HEK293 (cell line): ENCODE measurements around the gene PHKG1.
"Not testable (repeated sequence)": the region's sequence is repeated elsewhere in the genome, so short reads cannot be mapped to it uniquely, and the experiment has no call there.

Experiments
- CTCF ChIA-PET: fragments of 350-600 bp; formaldehyde crosslinking; extraction: SDS; loops from one replicate; lab custom pipeline; 2021; ENCODE audit warnings: antibody characterized with exemption; lab: Yijun Ruan, JAX
- POLR2A ChIA-PET: fragments of 300-600 bp; formaldehyde crosslinking; extraction: SDS; loops from one replicate; lab custom pipeline; 2020; ENCODE audit warnings: antibody characterized with exemption, inconsistent platforms; lab: Yijun Ruan, JAX
- H3K27ac ChIP-seq: fragments of 200-500 bp; sonication (Bioruptor generic); 2 replicates; pipeline ENCODE4 v1.5.1; 2014; ENCODE audit warnings: low read depth, low read length, control low read depth, inconsistent platforms; ENCODE audit errors: extremely low read depth
- H3K36me3 ChIP-seq, 2 experiments: fragments of 200-500 bp in 1 of 2; sonication (Bioruptor generic) in 1 of 2; 1 replicate in 1 of 2; 2 replicates in 1 of 2; pipeline ENCODE4 v1.5.1; 2014 to 2017; ENCODE audit warnings: inconsistent platforms in 2 of 2, low read length in 2 of 2; ENCODE audit not compliant: control insufficient read depth in 2 of 2, insufficient read depth in 1 of 2
- H3K4me1 ChIP-seq: fragments of 200-500 bp; sonication (Bioruptor generic); 2 replicates; pipeline ENCODE4 v1.5.1; 2014; ENCODE audit warnings: mild to moderate bottlenecking, low read length, inconsistent platforms; ENCODE audit not compliant: control insufficient read depth, insufficient read depth
- H3K4me3 ChIP-seq: 2 replicates; pipeline ENCODE4 v1.5.1; 2011; ENCODE audit warnings: low read depth, mild to moderate bottlenecking, control low read depth, low read length, moderate library complexity
- H3K9me3 ChIP-seq: fragments of 200-500 bp; sonication (Bioruptor generic); 2 replicates; pipeline ENCODE4 v1.5.1; 2014; ENCODE audit warnings: low read depth, low read length, inconsistent platforms; ENCODE audit not compliant: control insufficient read depth, insufficient read depth
- GFI1B ChIP-seq: fragments of 450-650 bp; formaldehyde crosslinking; IDR thresholded peaks from 2 replicates; pipeline ENCODE4 v1.5.1; 2016; ENCODE audit warnings: missing biosample characterization, missing genetic modification characterization
- KLF7 ChIP-seq: fragments of 450-650 bp; formaldehyde crosslinking; IDR thresholded peaks from 2 replicates; pipeline ENCODE4 v1.5.1; 2016; ENCODE audit warnings: missing biosample characterization, missing genetic modification characterization, borderline replicate concordance
- TRIM28 ChIP-seq: IDR thresholded peaks from 2 replicates; pipeline ENCODE4 v1.6.1; 2011; ENCODE audit warnings: low read length, control low read depth, borderline replicate concordance
- ZBTB7A ChIP-seq: fragments of 450-650 bp; formaldehyde crosslinking; IDR thresholded peaks from 2 replicates; pipeline ENCODE4 v1.5.1; 2016; ENCODE audit warnings: low read depth, missing biosample characterization, missing genetic modification characterization
- ZEB2 ChIP-seq: fragments of 450-650 bp; formaldehyde crosslinking; IDR thresholded peaks from 2 replicates; pipeline ENCODE4 v1.5.1; 2016; ENCODE audit warnings: missing biosample characterization, missing genetic modification characterization
- ZNF426 ChIP-seq: fragments of 450-650 bp; formaldehyde crosslinking; IDR thresholded peaks from 2 replicates; pipeline ENCODE4 v1.5.1; 2017; ENCODE audit warnings: missing biosample characterization, missing genetic modification characterization, mild to moderate bottlenecking, inconsistent platforms, moderate library complexity
- ZNF664 ChIP-seq: fragments of 450-650 bp; formaldehyde crosslinking; IDR thresholded peaks from 2 replicates; pipeline ENCODE4 v1.5.1; 2016; ENCODE audit warnings: missing biosample characterization, missing genetic modification characterization
- ZNF670 ChIP-seq: fragments of 450-650 bp; formaldehyde crosslinking; IDR thresholded peaks from 2 replicates; pipeline ENCODE4 v1.5.1; 2016; ENCODE audit warnings: missing biosample characterization, missing genetic modification characterization, low read depth
- ZXDB ChIP-seq: fragments of 450-650 bp; formaldehyde crosslinking; IDR thresholded peaks from 2 replicates; pipeline ENCODE4 v1.5.1; 2016; ENCODE audit warnings: missing biosample characterization, missing genetic modification characterization
- TF ChIP-seq, protein P1 (sequence below): fragments of 450-650 bp; formaldehyde crosslinking; IDR thresholded peaks from 2 replicates; pipeline ENCODE4 v1.5.1; 2016; ENCODE audit warnings: missing biosample characterization, missing genetic modification characterization
- TF ChIP-seq, protein P2 (sequence below): fragments of 450-650 bp; formaldehyde crosslinking; IDR thresholded peaks from 2 replicates; pipeline ENCODE4 v1.5.1; 2016; ENCODE audit warnings: missing biosample characterization, missing genetic modification characterization
- TF ChIP-seq, protein P3 (sequence below): fragments of 450-650 bp; formaldehyde crosslinking; IDR thresholded peaks from 2 replicates; pipeline ENCODE4 v1.5.1; 2016; ENCODE audit warnings: missing biosample characterization, missing genetic modification characterization
- TF ChIP-seq, protein P4 (sequence below): fragments of 450-650 bp; formaldehyde crosslinking; IDR thresholded peaks from 2 replicates; pipeline ENCODE4 v1.5.1; 2017; ENCODE audit warnings: missing biosample characterization, missing genetic modification characterization
- TF ChIP-seq, protein P5 (sequence below): fragments of 450-650 bp; formaldehyde crosslinking; IDR thresholded peaks from 2 replicates; pipeline ENCODE4 v1.5.1; 2017; ENCODE audit warnings: missing biosample characterization, missing genetic modification characterization
- TF ChIP-seq, protein P6 (sequence below): fragments of 450-650 bp; formaldehyde crosslinking; IDR thresholded peaks from 2 replicates; pipeline ENCODE4 v1.5.1; 2017; ENCODE audit warnings: missing biosample characterization, missing genetic modification characterization
- TF ChIP-seq, protein P7 (sequence below): fragments of 450-650 bp; IDR thresholded peaks from 2 replicates; pipeline ENCODE4 v1.5.1; 2018; ENCODE audit warnings: missing biosample characterization, mild to moderate bottlenecking, missing genetic modification characterization

PHKG1 gene

DNA sequence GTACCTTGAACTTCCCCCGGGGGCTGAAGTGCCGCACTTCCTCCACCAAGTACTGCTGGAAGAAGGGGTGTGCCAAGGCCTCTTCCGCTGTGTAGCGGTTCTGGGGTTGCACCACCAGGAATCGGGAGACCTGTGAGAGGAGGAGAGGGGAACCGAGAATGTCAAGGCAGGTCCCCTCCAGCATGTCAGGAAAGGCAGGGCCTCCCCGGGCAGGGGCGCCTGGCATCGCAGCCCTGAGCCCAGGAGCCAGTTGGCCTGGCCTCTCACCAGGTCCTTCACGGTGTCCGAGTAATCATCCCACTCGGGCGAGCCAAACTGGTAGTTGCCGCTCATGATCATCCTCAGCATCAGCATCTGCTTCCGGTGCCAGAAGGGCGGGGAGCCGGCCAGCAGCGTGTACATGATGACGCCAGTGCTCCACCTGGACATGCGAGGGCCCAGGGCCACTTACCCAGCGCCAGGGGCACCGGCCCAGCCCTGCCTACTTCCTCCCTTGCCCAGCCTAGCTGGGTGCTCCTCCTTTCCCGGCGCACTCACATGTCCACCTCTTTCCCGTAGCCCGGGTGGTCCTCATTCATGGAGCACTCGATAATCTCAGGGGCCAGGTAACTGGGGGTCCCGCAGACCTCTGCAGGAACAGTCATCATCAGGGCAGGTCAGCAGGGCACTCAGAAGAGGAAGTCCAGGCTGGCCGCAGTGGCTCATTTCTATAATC lies 11.0 kb downstream of the PHKG1 start:
- Histone ChIP-seq H3K27ac (no peak overlapping the region), H3K4me3 (no peak overlapping the region), H3K4me1 (no peaks in the 10 kb centered on the region), H3K36me3 (peaks cover 5 to 25% of the 10 kb centered on the region in 2 experiments; a peak in 2 of 3 replicates), H3K9me3 (no peaks in the 10 kb centered on the region)
- ChIA-PET POLR2A (no interaction called here), CTCF (no interaction called here)
- TF ChIP-seq ZNF670 (tag by site-specific recombination) = no peak
- TF ChIP-seq ZBTB7A (tag by site-specific recombination) = no peak
- TF ChIP-seq GFI1B = no peak
- TF ChIP-seq, protein P1, sequence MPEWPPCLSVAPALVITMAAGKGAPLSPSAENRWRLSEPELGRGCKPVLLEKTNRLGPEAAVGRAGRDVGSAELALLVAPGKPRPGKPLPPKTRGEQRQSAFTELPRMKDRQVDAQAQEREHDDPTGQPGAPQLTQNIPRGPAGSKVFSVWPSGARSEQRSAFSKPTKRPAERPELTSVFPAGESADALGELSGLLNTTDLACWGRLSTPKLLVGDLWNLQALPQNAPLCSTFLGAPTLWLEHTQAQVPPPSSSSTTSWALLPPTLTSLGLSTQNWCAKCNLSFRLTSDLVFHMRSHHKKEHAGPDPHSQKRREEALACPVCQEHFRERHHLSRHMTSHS (tag by site-specific recombination) = no peak
- no peak for TF ChIP-seq ZNF426 (tag by site-specific recombination)
- no peak for TF ChIP-seq KLF7 (tag by site-specific recombination)
- TF ChIP-seq, protein P2, sequence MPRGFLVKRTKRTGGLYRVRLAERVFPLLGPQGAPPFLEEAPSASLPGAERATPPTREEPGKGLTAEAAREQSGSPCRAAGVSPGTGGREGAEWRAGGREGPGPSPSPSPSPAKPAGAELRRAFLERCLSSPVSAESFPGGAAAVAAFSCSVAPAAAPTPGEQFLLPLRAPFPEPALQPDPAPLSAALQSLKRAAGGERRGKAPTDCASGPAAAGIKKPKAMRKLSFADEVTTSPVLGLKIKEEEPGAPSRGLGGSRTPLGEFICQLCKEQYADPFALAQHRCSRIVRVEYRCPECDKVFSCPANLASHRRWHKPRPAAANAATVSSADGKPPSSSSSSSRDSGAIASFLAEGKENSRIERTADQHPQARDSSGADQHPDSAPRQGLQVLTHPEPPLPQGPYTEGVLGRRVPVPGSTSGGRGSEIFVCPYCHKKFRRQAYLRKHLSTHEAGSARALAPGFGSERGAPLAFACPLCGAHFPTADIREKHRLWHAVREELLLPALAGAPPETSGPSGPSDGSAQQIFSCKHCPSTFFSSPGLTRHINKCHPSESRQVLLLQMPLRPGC (tag by site-specific recombination) = no peak
- no peak for TF ChIP-seq ZEB2 (tag by site-specific recombination)
- TF ChIP-seq, protein P3, sequence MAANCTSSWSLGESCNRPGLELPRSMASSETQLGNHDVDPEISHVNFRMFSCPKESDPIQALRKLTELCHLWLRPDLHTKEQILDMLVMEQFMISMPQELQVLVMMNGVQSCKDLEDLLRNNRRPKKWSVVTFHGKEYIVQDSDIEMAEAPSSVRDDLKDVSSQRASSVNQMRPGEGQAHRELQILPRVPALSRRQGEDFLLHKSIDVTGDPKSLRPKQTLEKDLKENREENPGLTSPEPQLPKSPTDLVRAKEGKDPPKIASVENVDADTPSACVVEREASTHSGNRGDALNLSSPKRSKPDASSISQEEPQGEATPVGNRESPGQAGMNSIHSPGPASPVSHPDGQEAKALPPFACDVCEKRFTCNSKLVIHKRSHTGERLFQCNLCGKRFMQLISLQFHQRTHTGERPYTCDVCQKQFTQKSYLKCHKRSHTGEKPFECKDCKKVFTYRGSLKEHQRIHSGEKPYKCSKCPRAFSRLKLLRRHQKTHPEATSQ (tag by site-specific recombination) = no peak
- TF ChIP-seq, protein P4, sequence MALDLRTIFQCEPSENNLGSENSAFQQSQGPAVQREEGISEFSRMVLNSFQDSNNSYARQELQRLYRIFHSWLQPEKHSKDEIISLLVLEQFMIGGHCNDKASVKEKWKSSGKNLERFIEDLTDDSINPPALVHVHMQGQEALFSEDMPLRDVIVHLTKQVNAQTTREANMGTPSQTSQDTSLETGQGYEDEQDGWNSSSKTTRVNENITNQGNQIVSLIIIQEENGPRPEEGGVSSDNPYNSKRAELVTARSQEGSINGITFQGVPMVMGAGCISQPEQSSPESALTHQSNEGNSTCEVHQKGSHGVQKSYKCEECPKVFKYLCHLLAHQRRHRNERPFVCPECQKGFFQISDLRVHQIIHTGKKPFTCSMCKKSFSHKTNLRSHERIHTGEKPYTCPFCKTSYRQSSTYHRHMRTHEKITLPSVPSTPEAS (tag by site-specific recombination) = no peak

DNA sequence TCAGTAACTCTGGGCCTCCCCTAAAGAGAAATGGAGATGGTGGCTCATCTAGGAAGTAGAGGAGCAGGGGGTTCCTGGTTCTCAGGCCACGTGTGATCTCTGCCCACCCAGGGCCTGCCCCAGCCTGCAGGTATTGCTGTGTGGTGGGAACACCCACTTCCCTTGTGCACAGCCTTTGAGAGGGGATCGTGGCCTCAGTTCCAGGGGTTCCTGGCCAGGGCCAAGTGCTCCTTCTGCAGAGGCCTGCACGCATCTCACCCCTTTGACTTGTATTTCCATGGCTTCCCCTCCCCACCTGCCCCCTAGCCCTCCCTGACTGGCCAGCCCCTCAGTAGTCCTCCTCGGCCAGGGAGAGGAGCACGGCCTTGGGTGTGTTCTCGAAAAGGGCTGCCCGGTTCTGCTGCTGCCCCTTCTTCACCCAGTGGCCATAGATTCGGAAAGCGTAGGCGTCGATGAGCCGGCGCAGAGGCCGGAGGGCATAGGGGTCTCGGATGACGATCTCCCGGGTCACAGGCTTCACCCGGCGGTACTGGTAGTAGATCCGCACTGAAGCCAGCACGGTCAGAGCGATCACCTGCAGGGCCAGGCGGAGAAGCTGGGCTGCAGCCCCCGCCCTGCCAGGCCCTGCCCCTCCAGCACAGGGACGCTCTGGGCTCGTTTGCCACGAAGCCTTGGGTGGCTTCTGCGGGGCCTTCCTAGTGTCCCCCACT lies 11.9 kb downstream of the PHKG1 start:
- H3K4me1 ChIP-seq, CTCF ChIA-PET, H3K27ac ChIP-seq, POLR2A ChIA-PET, H3K9me3 ChIP-seq, H3K4me3 ChIP-seq: not testable (repeated sequence)
- peaks cover 9 to 30% of the 10 kb centered on the region in 2 experiments; a peak in 2 of 3 replicates for H3K36me3 ChIP-seq

DNA sequence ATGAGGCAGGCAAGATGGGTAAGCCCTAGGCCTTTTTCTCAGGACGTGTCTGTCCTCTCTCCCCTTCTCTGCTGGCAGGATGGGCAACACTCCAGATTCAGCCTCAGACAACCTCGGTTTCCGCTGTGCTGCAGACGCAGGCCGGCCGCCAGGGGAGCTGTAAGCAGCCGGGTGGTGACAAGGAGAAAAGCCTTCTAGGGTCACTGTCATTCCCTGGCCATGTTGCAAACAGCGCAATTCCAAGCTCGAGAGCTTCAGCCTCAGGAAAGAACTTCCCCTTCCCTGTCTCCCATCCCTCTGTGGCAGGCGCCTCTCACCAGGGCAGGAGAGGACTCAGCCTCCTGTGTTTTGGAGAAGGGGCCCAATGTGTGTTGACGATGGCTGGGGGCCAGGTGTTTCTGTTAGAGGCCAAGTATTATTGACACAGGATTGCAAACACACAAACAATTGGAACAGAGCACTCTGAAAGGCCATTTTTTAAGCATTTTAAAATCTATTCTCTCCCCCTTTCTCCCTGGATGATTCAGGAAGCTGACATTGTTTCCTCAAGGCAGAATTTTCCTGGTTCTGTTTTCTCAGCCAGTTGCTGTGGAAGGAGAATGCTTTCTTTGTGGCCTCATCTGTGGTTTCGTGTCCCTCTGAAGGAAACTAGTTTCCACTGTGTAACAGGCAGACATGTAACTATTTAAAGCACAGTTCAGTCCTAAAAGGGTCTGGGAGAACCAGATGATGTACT lies 13.1 kb downstream of the PHKG1 start:
- POLR2A ChIA-PET = no interaction called here
- CTCF ChIA-PET = interaction anchor here (1.0 kb wide), 1 partner anchor 248 kb away, joined by 3 read pairs; no protein-coding TSS in a partner anchor
- Histone ChIP-seq H3K9me3 (no peaks in the 10 kb centered on the region), H3K36me3 (peaks cover 17 to 30% of the 10 kb centered on the region in 2 experiments; a peak in 2 of 3 replicates), H3K4me1 (no peaks in the 10 kb centered on the region), H3K27ac (no peak overlapping the region), H3K4me3 (no peak overlapping the region)
- TF ChIP-seq ZNF664 (no peak), ZEB2 (tag by site-specific recombination) (no peak), ZXDB (tag by site-specific recombination) (no peak), TRIM28 (no peak)
- TF ChIP-seq, protein P5, sequence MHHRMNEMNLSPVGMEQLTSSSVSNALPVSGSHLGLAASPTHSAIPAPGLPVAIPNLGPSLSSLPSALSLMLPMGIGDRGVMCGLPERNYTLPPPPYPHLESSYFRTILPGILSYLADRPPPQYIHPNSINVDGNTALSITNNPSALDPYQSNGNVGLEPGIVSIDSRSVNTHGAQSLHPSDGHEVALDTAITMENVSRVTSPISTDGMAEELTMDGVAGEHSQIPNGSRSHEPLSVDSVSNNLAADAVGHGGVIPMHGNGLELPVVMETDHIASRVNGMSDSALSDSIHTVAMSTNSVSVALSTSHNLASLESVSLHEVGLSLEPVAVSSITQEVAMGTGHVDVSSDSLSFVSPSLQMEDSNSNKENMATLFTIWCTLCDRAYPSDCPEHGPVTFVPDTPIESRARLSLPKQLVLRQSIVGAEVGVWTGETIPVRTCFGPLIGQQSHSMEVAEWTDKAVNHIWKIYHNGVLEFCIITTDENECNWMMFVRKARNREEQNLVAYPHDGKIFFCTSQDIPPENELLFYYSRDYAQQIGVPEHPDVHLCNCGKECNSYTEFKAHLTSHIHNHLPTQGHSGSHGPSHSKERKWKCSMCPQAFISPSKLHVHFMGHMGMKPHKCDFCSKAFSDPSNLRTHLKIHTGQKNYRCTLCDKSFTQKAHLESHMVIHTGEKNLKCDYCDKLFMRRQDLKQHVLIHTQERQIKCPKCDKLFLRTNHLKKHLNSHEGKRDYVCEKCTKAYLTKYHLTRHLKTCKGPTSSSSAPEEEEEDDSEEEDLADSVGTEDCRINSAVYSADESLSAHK (tag by site-specific recombination) = no peak
- TF ChIP-seq, protein P6, sequence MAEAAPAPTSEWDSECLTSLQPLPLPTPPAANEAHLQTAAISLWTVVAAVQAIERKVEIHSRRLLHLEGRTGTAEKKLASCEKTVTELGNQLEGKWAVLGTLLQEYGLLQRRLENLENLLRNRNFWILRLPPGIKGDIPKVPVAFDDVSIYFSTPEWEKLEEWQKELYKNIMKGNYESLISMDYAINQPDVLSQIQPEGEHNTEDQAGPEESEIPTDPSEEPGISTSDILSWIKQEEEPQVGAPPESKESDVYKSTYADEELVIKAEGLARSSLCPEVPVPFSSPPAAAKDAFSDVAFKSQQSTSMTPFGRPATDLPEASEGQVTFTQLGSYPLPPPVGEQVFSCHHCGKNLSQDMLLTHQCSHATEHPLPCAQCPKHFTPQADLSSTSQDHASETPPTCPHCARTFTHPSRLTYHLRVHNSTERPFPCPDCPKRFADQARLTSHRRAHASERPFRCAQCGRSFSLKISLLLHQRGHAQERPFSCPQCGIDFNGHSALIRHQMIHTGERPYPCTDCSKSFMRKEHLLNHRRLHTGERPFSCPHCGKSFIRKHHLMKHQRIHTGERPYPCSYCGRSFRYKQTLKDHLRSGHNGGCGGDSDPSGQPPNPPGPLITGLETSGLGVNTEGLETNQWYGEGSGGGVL (tag by site-specific recombination) = no peak
- TF ChIP-seq, protein P7, sequence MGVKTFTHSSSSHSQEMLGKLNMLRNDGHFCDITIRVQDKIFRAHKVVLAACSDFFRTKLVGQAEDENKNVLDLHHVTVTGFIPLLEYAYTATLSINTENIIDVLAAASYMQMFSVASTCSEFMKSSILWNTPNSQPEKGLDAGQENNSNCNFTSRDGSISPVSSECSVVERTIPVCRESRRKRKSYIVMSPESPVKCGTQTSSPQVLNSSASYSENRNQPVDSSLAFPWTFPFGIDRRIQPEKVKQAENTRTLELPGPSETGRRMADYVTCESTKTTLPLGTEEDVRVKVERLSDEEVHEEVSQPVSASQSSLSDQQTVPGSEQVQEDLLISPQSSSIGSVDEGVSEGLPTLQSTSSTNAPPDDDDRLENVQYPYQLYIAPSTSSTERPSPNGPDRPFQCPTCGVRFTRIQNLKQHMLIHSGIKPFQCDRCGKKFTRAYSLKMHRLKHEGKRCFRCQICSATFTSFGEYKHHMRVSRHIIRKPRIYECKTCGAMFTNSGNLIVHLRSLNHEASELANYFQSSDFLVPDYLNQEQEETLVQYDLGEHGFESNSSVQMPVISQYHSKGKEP (tag by site-specific recombination) = no peak
